ENCODE measurements around the gene PPP2R5A. TPM values are rescaled to one million over a fixed set of nuclear protein-coding genes. Genes with fewer than 3 reads are reported as not detected.

Gene PPP2R5A
- total and polyA plus RNA-seq, 2 of the 13 experiments (the other 11 are each of a cell fraction or from before 2014, with no cell fraction given) = 22.0 to 31.4 TPM

GRCh38 chr1:212301580-212301979 lies 16.4 kb downstream of the PPP2R5A start (continued):
- no peak for TF ChIP-seq ZNF318 (CRISPR knock-in tag; IDR thresholded peaks at IDR 0.05)
- no peak for TF ChIP-seq NR2F2 (IDR thresholded peaks at IDR 0.05; ENCODE audit: borderline replicate concordance, low read depth)
- no peak for TF ChIP-seq NR3C1 (CRISPR knock-in tag; IDR thresholded peaks at IDR 0.05)

DNA sequence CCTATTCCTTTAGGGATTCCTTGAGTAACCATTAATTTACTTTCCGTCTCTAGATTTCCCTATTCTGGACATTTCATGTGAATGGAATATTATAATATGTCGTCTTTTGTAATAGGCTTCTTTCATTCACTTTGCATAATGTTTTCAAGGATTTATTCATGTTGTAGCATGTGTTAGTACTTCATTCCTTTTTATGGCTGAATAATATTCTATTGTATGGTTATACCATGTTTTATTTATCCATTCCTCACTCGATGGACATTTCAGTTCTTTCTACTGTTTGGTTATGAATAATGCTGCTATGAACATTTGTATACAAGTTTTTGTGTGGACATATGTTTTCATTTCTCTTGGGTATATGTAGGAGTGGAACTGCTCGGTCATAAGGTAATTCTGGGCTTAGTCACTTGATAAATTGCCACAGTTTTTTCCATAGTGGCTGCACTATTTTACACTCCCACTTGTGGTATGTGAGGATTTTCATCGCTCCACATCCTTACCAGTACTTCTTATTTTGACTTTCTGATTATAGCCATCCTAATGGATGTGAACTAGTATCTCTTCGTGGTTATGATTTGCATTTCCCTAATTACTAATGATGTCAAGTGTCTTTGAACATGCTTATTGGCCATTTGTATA lies 17.7 kb downstream of the PPP2R5A start:
- DNase-seq (ENCODE audit: low spot score) = no peak
- TF ChIP-seq ZNF670 (CRISPR knock-in tag; IDR thresholded peaks at IDR 0.05; ENCODE audit: borderline replicate concordance) = no peak
- no peak overlapping the region for H3K4me3 ChIP-seq (replicated peaks in 1 of 3; ENCODE audit: insufficient read depth in 1 of 3, low read depth in 2 of 3, low read length in 3 of 3)
- intact Hi-C loops (cut with micrococcal nuclease; ENCODE audit: unreplicated experiment) = no loop called here
- no peak overlapping the region for H3K27ac ChIP-seq (ENCODE audit: extremely low read length, insufficient read depth, low read length)
- POLR2A ChIA-PET = no interaction called here
- no peaks in the 10 kb centered on the region for H3K9me3 ChIP-seq (ENCODE audit: low read length)
- CTCF ChIA-PET (ENCODE audit: low intra/inter-chr PET ratio, low total read pairs) = no interaction called here
- peaks cover 42% of the 10 kb centered on the region for H4K20me1 ChIP-seq (ENCODE audit: insufficient read depth, low read length)
- no peaks in the 10 kb centered on the region for H3K27me3 ChIP-seq (ENCODE audit: control insufficient read depth in 1 of 2, insufficient read depth in 2 of 2, low read length in 2 of 2)
- FAIRE-seq = no peak
- H3K4me2 ChIP-seq (ENCODE audit: low read depth, low read length) = no peak overlapping the region
- BruUV-seq (replicated peaks) = no TSS peak
- 88% methylated on average over 6 of the region's 6 CpGs for WGBS (ENCODE audit: low lambda C conversion rate)
- H3K4me1 ChIP-seq (ENCODE audit: insufficient read depth, low read length) = no peaks in the 10 kb centered on the region
- H3K79me2 ChIP-seq (ENCODE audit: insufficient read depth, low read length) = peaks cover 78% of the 10 kb centered on the region
- no peak overlapping the region for H2AFZ ChIP-seq (ENCODE audit: low read length)
- no peak overlapping the region for H3K9ac ChIP-seq (ENCODE audit: insufficient read depth, low read depth, low read length)
- H3K36me3 ChIP-seq (replicated peaks in 1 of 2; ENCODE audit: control insufficient read depth in 1 of 2, insufficient read depth in 2 of 2, low read length in 2 of 2) = peaks cover 0 to 5% of the 10 kb centered on the region in 2 experiments; a peak in 2 of 5 replicates
- in situ Hi-C loops (cut with HindIII; ENCODE audit: extremely low pct_ligation_motif_present, low pct_unique_long_range_greater_than_20kb) = no loop called here
- no peak for ATAC-seq

All from HepG2 (cell line).